GM12801 (cell line): ENCODE results near the gene TNFRSF25.

Experiments
- CTCF ChIP-seq: IDR thresholded peaks from one replicate; pipeline ENCODE4 v1.5.1; 2011; ENCODE audit warnings: control low read depth; ENCODE audit not compliant: insufficient read length; ENCODE audit errors: extremely low read depth

The TNFRSF25 gene

GRCh38 chr1:6414881-6415626, 50.9 kb downstream of the TNFRSF25 start:
- TF ChIP-seq CTCF: no peak

GRCh38 chr1:6414443-6414844, 51.5 kb downstream of the TNFRSF25 start:
- TF ChIP-seq CTCF: no peak

GRCh38 chr1:6412896-6413295, 53.1 kb downstream of the TNFRSF25 start:
- TF ChIP-seq CTCF: no peak
